ENCODE results near the gene HELLS. TPM values are rescaled to one million over a fixed set of nuclear protein-coding genes. Genes with fewer than 3 reads are reported as not detected.

The HELLS gene
- total and polyA plus RNA-seq, 2 experiments from 2014 or later, result 15.8 to 27.0 TPM

- no peaks in the 10 kb centered on the region for H3K27me3 ChIP-seq
- no peak for TF ChIP-seq EZH2 (IDR thresholded peaks at IDR 0.05; ENCODE audit: borderline replicate concordance)
- TF ChIP-seq, protein P1, sequence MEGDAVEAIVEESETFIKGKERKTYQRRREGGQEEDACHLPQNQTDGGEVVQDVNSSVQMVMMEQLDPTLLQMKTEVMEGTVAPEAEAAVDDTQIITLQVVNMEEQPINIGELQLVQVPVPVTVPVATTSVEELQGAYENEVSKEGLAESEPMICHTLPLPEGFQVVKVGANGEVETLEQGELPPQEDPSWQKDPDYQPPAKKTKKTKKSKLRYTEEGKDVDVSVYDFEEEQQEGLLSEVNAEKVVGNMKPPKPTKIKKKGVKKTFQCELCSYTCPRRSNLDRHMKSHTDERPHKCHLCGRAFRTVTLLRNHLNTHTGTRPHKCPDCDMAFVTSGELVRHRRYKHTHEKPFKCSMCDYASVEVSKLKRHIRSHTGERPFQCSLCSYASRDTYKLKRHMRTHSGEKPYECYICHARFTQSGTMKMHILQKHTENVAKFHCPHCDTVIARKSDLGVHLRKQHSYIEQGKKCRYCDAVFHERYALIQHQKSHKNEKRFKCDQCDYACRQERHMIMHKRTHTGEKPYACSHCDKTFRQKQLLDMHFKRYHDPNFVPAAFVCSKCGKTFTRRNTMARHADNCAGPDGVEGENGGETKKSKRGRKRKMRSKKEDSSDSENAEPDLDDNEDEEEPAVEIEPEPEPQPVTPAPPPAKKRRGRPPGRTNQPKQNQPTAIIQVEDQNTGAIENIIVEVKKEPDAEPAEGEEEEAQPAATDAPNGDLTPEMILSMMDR (IDR thresholded peaks at IDR 0.05; ENCODE audit: poor library complexity), result peak; percentile 18
- TF ChIP-seq EZH2phosphoT487 (IDR thresholded peaks at IDR 0.05; ENCODE audit: low read depth, severe bottlenecking, unreplicated experiment), result no peak
- no peaks in the 10 kb centered on the region for H3K9me2 ChIP-seq (replicated peaks; ENCODE audit: insufficient read depth)
- no peak overlapping the region for H3K4me2 ChIP-seq
- H3K36me3 ChIP-seq (replicated peaks; ENCODE audit: insufficient read depth, low read depth), result no peaks in the 10 kb centered on the region
- 71% methylated on average over 5 of the region's 5 CpGs for WGBS (ENCODE audit: low lambda C conversion rate, missing lambda C conversion rate)
- no peaks in the 10 kb centered on the region for H3K4me1 ChIP-seq (ENCODE audit: insufficient read depth)
- no peaks in the 10 kb centered on the region for H4K20me1 ChIP-seq (ENCODE audit: insufficient read depth, poor library complexity, severe bottlenecking)
- no peaks in the 10 kb centered on the region for H3K79me2 ChIP-seq
- H3K27ac ChIP-seq, result no peak overlapping the region
- DNase-seq (ENCODE audit: low spot score), result peak; percentile 4
- H3K9me3 ChIP-seq (ENCODE audit: low read depth), result no peaks in the 10 kb centered on the region
- no peak overlapping the region for H2AFZ ChIP-seq
- no peak overlapping the region for H3K4me3 ChIP-seq
These were observed 45.5 kb upstream of the HELLS start for GRCh38 chr10:94500063-94500462.

DNA sequence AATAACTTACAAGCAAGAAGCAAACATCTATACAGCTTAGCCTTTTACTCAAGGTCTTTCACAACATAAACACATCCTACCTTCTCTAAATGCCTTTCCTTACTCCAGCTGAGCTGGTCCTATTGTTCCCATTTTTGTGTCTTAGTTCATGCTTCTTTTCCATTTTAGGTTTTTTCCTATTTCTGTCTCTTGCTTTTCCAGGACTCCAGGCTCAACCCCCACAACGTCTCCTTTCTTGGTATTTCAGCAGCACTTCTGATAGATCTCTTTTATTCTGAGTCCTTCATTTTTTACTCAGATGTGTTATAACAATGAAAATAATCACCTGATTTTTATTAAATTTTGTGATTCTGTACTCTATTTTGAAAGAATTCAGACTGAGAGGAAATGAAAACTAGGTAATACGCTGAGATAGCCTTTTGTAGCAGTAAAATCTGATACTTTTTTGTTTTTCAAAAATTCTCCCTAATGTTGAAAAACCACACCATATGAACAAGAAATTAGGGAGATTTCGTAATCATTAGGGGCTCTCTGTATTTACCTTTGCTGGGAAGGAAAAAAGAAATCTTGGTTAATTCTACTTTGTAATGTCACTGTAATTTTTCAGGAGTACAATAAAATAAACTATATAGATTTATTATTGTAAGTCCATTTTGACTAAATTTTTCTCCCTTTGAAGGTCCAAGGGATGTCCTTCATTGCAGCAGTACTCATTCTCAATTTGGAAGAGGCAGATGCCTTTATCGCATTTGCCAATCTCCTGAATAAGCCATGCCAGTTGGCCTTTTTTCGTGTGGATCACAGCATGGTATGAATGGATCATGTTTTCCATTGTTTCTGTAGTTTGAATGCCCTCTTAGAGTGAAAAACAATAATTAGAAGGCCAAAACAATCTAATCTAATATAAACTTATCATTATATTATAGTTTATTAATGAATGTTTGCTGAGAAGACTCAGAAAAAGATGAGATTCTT is 24.0 kb upstream of the HELLS start:
- DNase-seq (ENCODE audit: low spot score), result no peak
- Histone ChIP-seq H3K9me3 (ENCODE audit: low read depth) (no peaks in the 10 kb centered on the region), H3K4me3 (no peak overlapping the region), H3K79me2 (no peaks in the 10 kb centered on the region), H3K4me2 (no peak overlapping the region), H3K27ac (no peak overlapping the region), H3K36me3 (replicated peaks; ENCODE audit: insufficient read depth, low read depth) (no peaks in the 10 kb centered on the region), H3K27me3 (no peaks in the 10 kb centered on the region), H2AFZ (no peak overlapping the region), H4K20me1 (ENCODE audit: insufficient read depth, poor library complexity, severe bottlenecking) (no peaks in the 10 kb centered on the region), H3K4me1 (ENCODE audit: insufficient read depth) (no peaks in the 10 kb centered on the region), H3K9me2 (replicated peaks; ENCODE audit: insufficient read depth) (no peaks in the 10 kb centered on the region)
- TF ChIP-seq EZH2 (IDR thresholded peaks at IDR 0.05; ENCODE audit: borderline replicate concordance) (no peak), EZH2phosphoT487 (IDR thresholded peaks at IDR 0.05; ENCODE audit: low read depth, severe bottlenecking, unreplicated experiment) (no peak)
- TF ChIP-seq, protein P1 (IDR thresholded peaks at IDR 0.05; ENCODE audit: poor library complexity), result no peak
- WGBS (ENCODE audit: low lambda C conversion rate, missing lambda C conversion rate), result 91% methylated on average over 5 of the region's 5 CpGs

- Histone ChIP-seq H3K27ac (no peak overlapping the region), H3K27me3 (no peaks in the 10 kb centered on the region), H3K36me3 (replicated peaks; ENCODE audit: insufficient read depth, low read depth) (no peaks in the 10 kb centered on the region), H2AFZ (no peak overlapping the region), H4K20me1 (ENCODE audit: insufficient read depth, poor library complexity, severe bottlenecking) (no peaks in the 10 kb centered on the region), H3K9me3 (ENCODE audit: low read depth) (no peaks in the 10 kb centered on the region), H3K4me3 (no peak overlapping the region), H3K9me2 (replicated peaks; ENCODE audit: insufficient read depth) (no peaks in the 10 kb centered on the region), H3K4me1 (ENCODE audit: insufficient read depth) (no peaks in the 10 kb centered on the region), H3K4me2 (no peak overlapping the region), H3K79me2 (no peaks in the 10 kb centered on the region)
- no peak for DNase-seq (ENCODE audit: low spot score)
- TF ChIP-seq EZH2phosphoT487 (IDR thresholded peaks at IDR 0.05; ENCODE audit: low read depth, severe bottlenecking, unreplicated experiment), result no peak
- no peak for TF ChIP-seq EZH2 (IDR thresholded peaks at IDR 0.05; ENCODE audit: borderline replicate concordance)
- TF ChIP-seq, protein P1 (IDR thresholded peaks at IDR 0.05; ENCODE audit: poor library complexity), result no peak
- 86% methylated on average over 7 of the region's 7 CpGs for WGBS (ENCODE audit: low lambda C conversion rate, missing lambda C conversion rate)
These were observed 21.4 kb upstream of the HELLS start for GRCh38 chr10:94524146-94524545.
